A673 (cell line): ENCODE measurements around the gene OR1L8.

Experiments used
- EZH2 ChIP-seq: fragments of 200-600 bp; sonication (generic); IDR thresholded peaks from 2 replicates; pipeline ENCODE4 v1.6.1; 2017; ENCODE audit warnings: borderline replicate concordance, low read depth, mild to moderate bottlenecking, mixed read lengths, antibody characterized with exemption, low read length; ENCODE audit not compliant: poor library complexity, severe bottlenecking
- TF ChIP-seq, protein P1 (sequence below): fragments of 300-800, 200-600 bp; sonication (generic); conservative IDR thresholded peaks from 2 replicates; pipeline ENCODE4 v1.5.1; 2017; ENCODE audit warnings: low read depth, mild to moderate bottlenecking, antibody characterized with exemption, low read length, moderate library complexity, mixed read lengths

DNA sequence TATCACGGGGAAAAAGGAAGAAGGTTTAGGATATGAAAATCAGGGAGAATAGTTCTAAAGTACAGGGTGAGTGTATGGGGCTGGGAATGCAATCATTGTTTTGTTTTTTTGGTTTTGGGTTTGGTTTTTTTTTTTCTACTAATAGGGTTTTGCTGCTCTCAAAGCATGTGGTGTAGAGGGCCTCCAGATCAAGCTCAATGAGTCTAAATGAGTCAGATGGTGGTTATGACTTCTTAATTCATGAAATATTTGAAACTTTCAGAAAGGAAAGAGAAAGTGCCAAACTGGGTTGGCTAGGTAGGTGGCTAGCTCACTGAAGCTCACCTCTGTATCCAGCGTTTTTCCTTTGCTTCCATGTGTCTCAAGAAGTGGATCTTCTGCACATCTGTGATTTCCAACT, 10.7 kb downstream of the OR1L8 start:
- TF ChIP-seq, protein P1, sequence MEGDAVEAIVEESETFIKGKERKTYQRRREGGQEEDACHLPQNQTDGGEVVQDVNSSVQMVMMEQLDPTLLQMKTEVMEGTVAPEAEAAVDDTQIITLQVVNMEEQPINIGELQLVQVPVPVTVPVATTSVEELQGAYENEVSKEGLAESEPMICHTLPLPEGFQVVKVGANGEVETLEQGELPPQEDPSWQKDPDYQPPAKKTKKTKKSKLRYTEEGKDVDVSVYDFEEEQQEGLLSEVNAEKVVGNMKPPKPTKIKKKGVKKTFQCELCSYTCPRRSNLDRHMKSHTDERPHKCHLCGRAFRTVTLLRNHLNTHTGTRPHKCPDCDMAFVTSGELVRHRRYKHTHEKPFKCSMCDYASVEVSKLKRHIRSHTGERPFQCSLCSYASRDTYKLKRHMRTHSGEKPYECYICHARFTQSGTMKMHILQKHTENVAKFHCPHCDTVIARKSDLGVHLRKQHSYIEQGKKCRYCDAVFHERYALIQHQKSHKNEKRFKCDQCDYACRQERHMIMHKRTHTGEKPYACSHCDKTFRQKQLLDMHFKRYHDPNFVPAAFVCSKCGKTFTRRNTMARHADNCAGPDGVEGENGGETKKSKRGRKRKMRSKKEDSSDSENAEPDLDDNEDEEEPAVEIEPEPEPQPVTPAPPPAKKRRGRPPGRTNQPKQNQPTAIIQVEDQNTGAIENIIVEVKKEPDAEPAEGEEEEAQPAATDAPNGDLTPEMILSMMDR, result no peak
- TF ChIP-seq EZH2, result no peak
